Endothelial cell of umbilical vein (primary cell): ENCODE results near the gene FOXL1. TPM values are rescaled to one million over a fixed set of nuclear protein-coding genes. Genes with fewer than 3 reads are reported as not detected.

Experiments
- BruUV-seq: library from RNA; stranded (reverse); fragments of 400-500 nt; replicated peaks from 2 replicates; lab custom pipeline; 2021; lab: Mats Ljungman, UMichigan
- CTCF ChIA-PET: fragments of 300-600, 350-600 bp; sonication (Branson Sonifier 250); formaldehyde crosslinking; loops from one replicate; lab custom pipeline; 2021; ENCODE audit warnings: antibody characterized with exemption, inconsistent platforms; lab: Charles Lee
- POLR2A ChIA-PET: fragments of 300-600, 350-600 bp; sonication (Branson Sonifier 250); formaldehyde crosslinking; loops from one replicate; lab custom pipeline; 2021; ENCODE audit warnings: antibody characterized with exemption, inconsistent platforms; lab: Charles Lee
- DNase-seq: peaks from one replicate; pipeline ENCODE4 v3.0.0-alpha.2; 2011; ENCODE audit warnings: low read depth, low spot score
- FAIRE-seq: peaks from 2 replicates; lab custom pipeline; 2011; peaks lifted over from hg19 to GRCh38; lab: Jason Lieb, UNC
- H2AFZ ChIP-seq: 2 replicates; pipeline ENCODE4 v1.6.0; 2012; ENCODE audit warnings: low read depth, low read length, control low read depth, inconsistent platforms
- H3K27ac ChIP-seq: 2 replicates; pipeline ENCODE4 v1.5.1; 2011; ENCODE audit warnings: low read depth, mild to moderate bottlenecking, control low read depth, low read length, moderate library complexity; ENCODE audit not compliant: insufficient read depth
- H3K27me3 ChIP-seq, 2 experiments: 2 replicates each; pipeline versions ENCODE4 v1.6.0 to v1.6.1; 2011; ENCODE audit warnings: low read length in 2 of 2, mixed read lengths in 1 of 2; ENCODE audit not compliant: control insufficient read depth in 2 of 2, insufficient read depth in 2 of 2
- H3K36me3 ChIP-seq, 2 experiments: 2 replicates in 1 of 2; 3 replicates in 1 of 2; pipeline ENCODE4 v1.5.1; 2011; ENCODE audit warnings: low read length in 2 of 2, mild to moderate bottlenecking in 1 of 2, moderate library complexity in 1 of 2; ENCODE audit not compliant: control insufficient read depth in 2 of 2, insufficient read depth in 2 of 2; ENCODE audit errors: extremely low read depth in 1 of 2
- H3K4me1 ChIP-seq: 3 replicates; pipeline ENCODE4 v1.5.1; 2011; ENCODE audit warnings: mild to moderate bottlenecking, low read length; ENCODE audit not compliant: control insufficient read depth, insufficient read depth; ENCODE audit errors: extremely low read depth
- H3K4me2 ChIP-seq: 2 replicates; pipeline ENCODE4 v1.6.1; 2011; ENCODE audit warnings: low read length, control low read depth, mixed read lengths; ENCODE audit not compliant: insufficient read depth
- H3K4me3 ChIP-seq, 3 experiments: fragments of 200-600 bp in 1 of 3; sonication (generic), shearing (Covaris generic) in 1 of 3; replicated peaks in 1 of 3; 2 replicates each; pipeline ENCODE4 v1.5.1; 2011 to 2016; ENCODE audit warnings: control low read depth in 3 of 3, low read length in 3 of 3, mild to moderate bottlenecking in 2 of 3, inconsistent platforms in 1 of 3, low read depth in 1 of 3, moderate library complexity in 1 of 3; ENCODE audit not compliant: insufficient read depth in 1 of 3
- H3K79me2 ChIP-seq: 2 replicates; pipeline ENCODE4 v1.6.0; 2012; ENCODE audit warnings: low read length, inconsistent platforms; ENCODE audit not compliant: control insufficient read depth, insufficient read depth
- H3K9ac ChIP-seq: replicated peaks from 2 replicates; pipeline ENCODE3; 2011; ENCODE audit warnings: low read length, control low read depth; ENCODE audit not compliant: insufficient read depth; ENCODE audit errors: extremely low read depth
- H3K9me1 ChIP-seq: replicated peaks from 3 replicates; pipeline ENCODE4 v1.6.0; 2011; ENCODE audit warnings: mild to moderate bottlenecking, low read length; ENCODE audit not compliant: control insufficient read depth, insufficient read depth; ENCODE audit errors: extremely low read depth
- H3K9me3 ChIP-seq: replicated peaks from 2 replicates; pipeline ENCODE4 v1.5.1; 2012; ENCODE audit warnings: low read length, inconsistent platforms; ENCODE audit not compliant: control insufficient read depth, insufficient read depth
- H4K20me1 ChIP-seq: replicated peaks from 2 replicates; pipeline ENCODE3; 2011; ENCODE audit warnings: mild to moderate bottlenecking, low read length; ENCODE audit not compliant: control insufficient read depth, insufficient read depth; ENCODE audit errors: extremely low read depth
- EZH2 ChIP-seq: IDR thresholded peaks from 2 replicates; pipeline ENCODE4 v1.6.1; 2012; ENCODE audit warnings: borderline replicate concordance, low read depth, mild to moderate bottlenecking, moderate library complexity, low read length, inconsistent platforms; ENCODE audit not compliant: severe bottlenecking
- GATA2 ChIP-seq: IDR thresholded peaks from 2 replicates; pipeline ENCODE4 v1.7.0; 2011; ENCODE audit warnings: low read depth, mild to moderate bottlenecking, moderate library complexity, mixed read lengths, low read length; ENCODE audit not compliant: insufficient read length, insufficient read depth
- JUN ChIP-seq: IDR thresholded peaks from 2 replicates; pipeline ENCODE4 v1.6.1; 2011; ENCODE audit warnings: borderline replicate concordance, low read depth; ENCODE audit not compliant: insufficient read length, insufficient read depth
- MAX ChIP-seq: IDR thresholded peaks from 2 replicates; pipeline ENCODE4 v1.6.1; 2011; ENCODE audit not compliant: insufficient read depth, insufficient read length
- MYC ChIP-seq: IDR thresholded peaks from one replicate; pipeline ENCODE4 v1.6.1; 2011; ENCODE audit warnings: mild to moderate bottlenecking, low read depth, low read length
- POLR2A ChIP-seq: IDR thresholded peaks from 2 replicates; pipeline ENCODE4 v1.6.1; 2012; ENCODE audit warnings: low read depth, mild to moderate bottlenecking, control low read depth, low read length
- dilution Hi-C: fragments of 300-500 bp; cut with MboI; formaldehyde crosslinking; loops from one replicate; pipeline ENCODE4 v1.15.0; 2019; ENCODE audit warnings: low sequenced_read_pairs; ENCODE audit not compliant: extremely low pct_ligation_motif_present
- intact Hi-C: fragments of 100-400 bp; cut with micrococcal nuclease; formaldehyde crosslinking; loops from one replicate; pipeline ENCODE4 v1.10.0; 2022
- polyA plus RNA-seq, 4 experiments: library from polyadenylated mRNA; depleted of rRNA in 3 of 4; stranded (reverse) in 3 of 4; unstranded in 1 of 4; fragments of >200 nt; gene quantifications; 2 replicates each; pipeline versions ENCODE4 v1.2.1 to v1.2.3, GENCODE V29; 2011 to 2012; ENCODE audit warnings: missing spikeins in 1 of 4
- total RNA-seq: library from RNA; stranded (reverse); gene quantifications from 2 replicates; pipeline ENCODE4 v1.2.3, GENCODE V29; 2021

Gene FOXL1
- total and polyA plus RNA-seq, 2 donors (not counting 3 experiments of a cell fraction or from before 2014, with no cell fraction given) = 2.8 to 3.8 TPM

GRCh38 chr16:86608301-86608747 is 30.0 kb downstream of the FOXL1 start:
- Histone ChIP-seq H3K4me3 (no peak overlapping the region), H3K27me3 (no peaks in the 10 kb centered on the region), H3K4me1 (no peaks in the 10 kb centered on the region), H3K9me3 (no peaks in the 10 kb centered on the region), H3K9me1 (no peaks in the 10 kb centered on the region), H3K27ac (no peak overlapping the region), H2AFZ (no peak overlapping the region), H3K79me2 (no peaks in the 10 kb centered on the region), H3K4me2 (no peak overlapping the region), H3K9ac (no peak overlapping the region), H4K20me1 (no peaks in the 10 kb centered on the region), H3K36me3 (no peaks in the 10 kb centered on the region)
- dilution Hi-C loops = no loop called here
- BruUV-seq = no TSS peak
- intact Hi-C loops = no loop called here
- FAIRE-seq (no peak), DNase-seq (no peak)
- TF ChIP-seq MAX (no peak), MYC (no peak)
- CTCF ChIA-PET = interaction anchor here (1.0 to 1.9 kb wide), 4 partner anchors 15 to 266 kb away, joined by 3 read pairs; no protein-coding TSS in a partner anchor
- POLR2A ChIA-PET = no interaction called here

- POLR2A ChIA-PET = no interaction called here
- BruUV-seq = no TSS peak
- intact Hi-C loops = no loop called here
- no peaks in the 10 kb centered on the region for H3K9me1 ChIP-seq
- H4K20me1 ChIP-seq = no peaks in the 10 kb centered on the region
- H3K79me2 ChIP-seq = no peaks in the 10 kb centered on the region
- H3K9me3 ChIP-seq = no peaks in the 10 kb centered on the region
- no peak overlapping the region for H2AFZ ChIP-seq
- no peaks in the 10 kb centered on the region for H3K4me1 ChIP-seq
- CTCF ChIA-PET = interaction anchor here (1.2 to 1.9 kb wide), 2 partner anchors 18 to 33 kb away, joined by 3 read pairs; no protein-coding TSS in a partner anchor
- FAIRE-seq = no peak
- no peaks in the 10 kb centered on the region for H3K27me3 ChIP-seq
- no peak overlapping the region for H3K4me3 ChIP-seq
- DNase-seq = no peak
- H3K4me2 ChIP-seq = no peak overlapping the region
- H3K9ac ChIP-seq = no peak overlapping the region
- H3K36me3 ChIP-seq = no peaks in the 10 kb centered on the region
- dilution Hi-C loops = no loop called here
- TF ChIP-seq EZH2 (no peak), POLR2A (no peak), JUN (no peak), MYC (no peak), GATA2 (no peak)
- no peak overlapping the region for H3K27ac ChIP-seq
Measured at GRCh38 chr16:86609115-86609514, 30.8 kb downstream of the FOXL1 start.
